OCI-LY7 (cell line): Measurements from ENCODE around the gene HINT2. TPM values are rescaled to one million over a fixed set of nuclear protein-coding genes. Genes with fewer than 3 reads are reported as not detected.

Experiments
- BruUV-seq: library from RNA; stranded (reverse); fragments of 400-500 nt; replicated peaks from 2 replicates; lab custom pipeline; 2021; lab: Mats Ljungman, UMichigan
- CTCF ChIA-PET: fragments of 300-600 bp; sonication (Branson Sonifier 250); formaldehyde crosslinking; loops from one replicate; lab custom pipeline; 2022; ENCODE audit warnings: antibody characterized with exemption; ENCODE audit not compliant: unreplicated experiment; lab: Charles Lee
- POLR2A ChIA-PET: fragments of 300-600 bp; sonication (Branson Sonifier 250); formaldehyde crosslinking; loops from one replicate; lab custom pipeline; 2022; ENCODE audit warnings: antibody characterized with exemption; lab: Charles Lee
- DNase-seq: peaks from one replicate; pipeline ENCODE4 v3.0.0-alpha.2; 2015; ENCODE audit warnings: low spot score
- H2AFZ ChIP-seq: fragments of 200-600 bp; sonication (generic), shearing (Covaris generic); 2 replicates; pipeline ENCODE4 v1.6.1; 2014; ENCODE audit warnings: mild to moderate bottlenecking, antibody characterized with exemption, low read length, moderate library complexity
- H3K27ac ChIP-seq: fragments of 200-600 bp; sonication (generic); 2 replicates; pipeline ENCODE4 v1.5.1; 2014; ENCODE audit warnings: mixed run types, low read depth, mild to moderate bottlenecking, moderate library complexity, low read length, inconsistent platforms; ENCODE audit not compliant: poor library complexity, severe bottlenecking
- H3K36me3 ChIP-seq: fragments of 200-600 bp; sonication (generic); 2 replicates; pipeline ENCODE4 v1.6.1; 2014; ENCODE audit warnings: mild to moderate bottlenecking, antibody characterized with exemption, low read length, moderate library complexity, mixed read lengths; ENCODE audit not compliant: insufficient read depth
- H3K4me1 ChIP-seq: fragments of 200-600 bp; sonication (generic); 2 replicates; pipeline ENCODE4 v1.5.1; 2014; ENCODE audit warnings: mild to moderate bottlenecking, low read length; ENCODE audit not compliant: insufficient read depth, poor library complexity, severe bottlenecking
- H3K4me2 ChIP-seq: fragments of 200-600 bp; sonication (generic); 2 replicates; pipeline ENCODE4 v1.6.1; 2014; ENCODE audit warnings: mild to moderate bottlenecking, low read length
- H3K4me3 ChIP-seq: fragments of 200-600 bp; sonication (generic); 2 replicates; pipeline ENCODE4 v1.5.1; 2014; ENCODE audit warnings: mild to moderate bottlenecking, low read depth, low read length; ENCODE audit not compliant: poor library complexity, severe bottlenecking
- H3K79me2 ChIP-seq: fragments of 200-600 bp; sonication (generic); 2 replicates; pipeline ENCODE4 v1.6.1; 2016; ENCODE audit warnings: low read depth, mild to moderate bottlenecking, low read length, moderate library complexity, mixed read lengths; ENCODE audit not compliant: insufficient read depth
- H3K9me2 ChIP-seq: fragments of 200-600 bp; sonication (generic); 2 replicates; pipeline ENCODE4 v1.6.1; 2016; ENCODE audit warnings: mild to moderate bottlenecking, low read length, mixed read lengths; ENCODE audit not compliant: insufficient read depth
- H3K9me3 ChIP-seq: fragments of 200-600 bp; sonication (generic); 2 replicates; pipeline ENCODE4 v1.6.1; 2014; ENCODE audit warnings: mild to moderate bottlenecking, mixed run types, low read length, mixed read lengths
- H4K20me1 ChIP-seq: fragments of 200-600 bp; sonication (generic); 2 replicates; pipeline ENCODE4 v1.6.1; 2014; ENCODE audit warnings: mild to moderate bottlenecking, antibody characterized with exemption, low read length, moderate library complexity, mixed read lengths; ENCODE audit not compliant: insufficient read depth
- EZH2phosphoT487 ChIP-seq: fragments of 200-600 bp; sonication (generic); IDR thresholded peaks from 2 replicates; pipeline ENCODE4 v1.6.1; 2018; ENCODE audit warnings: low read depth, borderline replicate concordance, mild to moderate bottlenecking, mixed run types, antibody characterized with exemption, low read length, moderate library complexity, mixed read lengths
- intact Hi-C: fragments of 100-400 bp; cut with micrococcal nuclease; formaldehyde crosslinking; loops from one replicate; pipeline ENCODE4 v1.10.0; 2022; ENCODE audit not compliant: unreplicated experiment
- small RNA-seq: library from RNA; depleted of rRNA; stranded (forward); fragments of <200 nt; gene quantifications from one replicate; pipeline ENCODE3, GENCODE V24; 2014
- total RNA-seq, 2 experiments: library from RNA; depleted of rRNA in 1 of 2; stranded (reverse); fragments of >200 nt in 1 of 2; shearing (Covaris generic) in 1 of 2; gene quantifications; 2 replicates each; pipeline ENCODE4 v1.2.3, GENCODE V29; 2014 to 2022
- TF ChIP-seq, protein P1 (sequence below): fragments of 200-600 bp; sonication (generic); conservative IDR thresholded peaks from 2 replicates; pipeline ENCODE4 v1.5.1; 2014; ENCODE audit warnings: mild to moderate bottlenecking, antibody characterized with exemption, low read length, moderate library complexity, mixed read lengths

Gene HINT2
- total RNA-seq, 2 experiments from 2014 or later: 82.5 to 84.5 TPM

DNA sequence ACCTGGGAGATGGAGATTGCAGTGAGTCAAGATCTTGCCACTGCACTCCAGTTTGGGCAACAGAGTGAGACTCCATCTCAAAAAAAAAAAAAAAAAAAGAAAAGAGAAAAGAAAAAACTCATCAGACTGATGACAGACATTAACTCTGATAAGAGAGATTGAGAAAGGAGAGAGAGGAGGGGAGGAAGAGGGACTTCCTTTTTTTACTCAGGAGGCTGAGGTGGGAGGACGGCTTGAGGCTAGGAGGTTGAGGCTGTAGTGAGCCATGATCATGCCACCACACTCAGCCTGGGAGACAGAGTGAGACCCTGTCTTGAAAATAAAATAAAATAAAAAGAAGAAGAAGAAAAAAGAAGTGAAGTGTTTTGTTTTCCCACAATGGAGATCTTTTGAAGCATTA, 51.0 kb downstream of the HINT2 start:
- intact Hi-C loops: no loop called here
- H3K4me1 ChIP-seq: peaks cover 65% of the 10 kb centered on the region
- H2AFZ ChIP-seq: no peak overlapping the region
- H3K27ac ChIP-seq: no peak overlapping the region
- peaks cover 26% of the 10 kb centered on the region for H3K36me3 ChIP-seq
- H4K20me1 ChIP-seq: no peaks in the 10 kb centered on the region
- ChIA-PET CTCF (no interaction called here), POLR2A (interaction anchor here (0.7 to 1.7 kb wide), 3 partner anchors 8 to 114 kb away, joined by 3 to 9 read pairs (median 4); no protein-coding TSS in a partner anchor)
- peaks cover 10% of the 10 kb centered on the region; the same call in 1 of the 2 replicates for H3K9me3 ChIP-seq
- H3K4me2 ChIP-seq: no peak overlapping the region
- DNase-seq: no peak
- no peak overlapping the region for H3K4me3 ChIP-seq
- TF ChIP-seq EZH2phosphoT487: no peak
- TF ChIP-seq, protein P1, sequence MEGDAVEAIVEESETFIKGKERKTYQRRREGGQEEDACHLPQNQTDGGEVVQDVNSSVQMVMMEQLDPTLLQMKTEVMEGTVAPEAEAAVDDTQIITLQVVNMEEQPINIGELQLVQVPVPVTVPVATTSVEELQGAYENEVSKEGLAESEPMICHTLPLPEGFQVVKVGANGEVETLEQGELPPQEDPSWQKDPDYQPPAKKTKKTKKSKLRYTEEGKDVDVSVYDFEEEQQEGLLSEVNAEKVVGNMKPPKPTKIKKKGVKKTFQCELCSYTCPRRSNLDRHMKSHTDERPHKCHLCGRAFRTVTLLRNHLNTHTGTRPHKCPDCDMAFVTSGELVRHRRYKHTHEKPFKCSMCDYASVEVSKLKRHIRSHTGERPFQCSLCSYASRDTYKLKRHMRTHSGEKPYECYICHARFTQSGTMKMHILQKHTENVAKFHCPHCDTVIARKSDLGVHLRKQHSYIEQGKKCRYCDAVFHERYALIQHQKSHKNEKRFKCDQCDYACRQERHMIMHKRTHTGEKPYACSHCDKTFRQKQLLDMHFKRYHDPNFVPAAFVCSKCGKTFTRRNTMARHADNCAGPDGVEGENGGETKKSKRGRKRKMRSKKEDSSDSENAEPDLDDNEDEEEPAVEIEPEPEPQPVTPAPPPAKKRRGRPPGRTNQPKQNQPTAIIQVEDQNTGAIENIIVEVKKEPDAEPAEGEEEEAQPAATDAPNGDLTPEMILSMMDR: no peak
- no peaks in the 10 kb centered on the region for H3K9me2 ChIP-seq
- BruUV-seq: no TSS peak
- peaks cover 41% of the 10 kb centered on the region for H3K79me2 ChIP-seq

DNA sequence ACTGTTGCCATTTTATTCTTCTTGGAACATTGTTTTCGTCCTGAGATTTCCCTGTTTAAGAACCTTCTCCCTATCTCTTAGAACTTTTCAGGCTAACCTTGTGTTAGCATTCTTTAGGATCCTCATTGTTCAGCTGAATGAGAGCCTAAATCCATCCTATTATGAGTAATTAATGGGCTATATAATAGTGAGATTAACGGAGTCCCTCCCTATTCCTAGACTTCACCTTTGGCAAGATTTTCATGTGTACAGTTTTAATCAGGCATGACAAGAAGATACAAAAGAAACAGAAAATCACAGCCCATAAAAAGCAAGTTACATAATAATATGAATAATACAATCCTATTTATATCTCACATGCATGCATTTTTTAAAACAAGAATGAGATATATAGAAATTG, 51.7 kb downstream of the HINT2 start:
- POLR2A ChIA-PET: interaction anchor here (0.9 to 1.7 kb wide), 4 partner anchors 9 to 14 kb away, joined by 5 to 9 read pairs (median 6); partner anchors contain the start of genes GBA2 and RGP1

More for the DNA sequence above, 51.7 kb downstream of the HINT2 start:
- no peaks in the 10 kb centered on the region for H4K20me1 ChIP-seq
- TF ChIP-seq EZH2phosphoT487: no peak
- TF ChIP-seq, protein P1: no peak
- H3K36me3 ChIP-seq: peaks cover 26% of the 10 kb centered on the region
- H3K27ac ChIP-seq: peak overlapping the region; percentile 5
- peaks cover 48% of the 10 kb centered on the region for H3K79me2 ChIP-seq
- intact Hi-C loops: no loop called here
- H3K9me3 ChIP-seq: peaks cover 10% of the 10 kb centered on the region; the same call in 1 of the 2 replicates
- no peak overlapping the region for H3K4me3 ChIP-seq
- no peaks in the 10 kb centered on the region for H3K9me2 ChIP-seq
- DNase-seq: no peak
- H2AFZ ChIP-seq: no peak overlapping the region
- CTCF ChIA-PET: interaction anchor here (0.9 kb wide), 1 partner anchor 20 kb away, joined by 3 read pairs; no protein-coding TSS in a partner anchor
- peaks cover 68% of the 10 kb centered on the region for H3K4me1 ChIP-seq
- BruUV-seq: no TSS peak
- H3K4me2 ChIP-seq: peak overlapping the region; percentile 39

Small RNA genes within 50 kb of the gene (small RNA-seq; reads per million reads assigned to genes)
- 0.31 reads per million for gene HINT2

Other genes with a start within 250 kb of the HINT2 start
- gene TESK1, start 209.8 kb downstream of the HINT2 start, total RNA-seq (2014; rRNA removed; shearing (Covaris generic)): 15.0 and 18.3 TPM in 2 replicates
- gene TESK1, start 209.8 kb downstream of the HINT2 start, total RNA-seq (2022): 36.9 and 42.2 TPM in 2 replicates
- 91.4 and 107 TPM in 2 replicates for gene CD72, start 196.6 kb downstream of the HINT2 start, total RNA-seq (2014; rRNA removed; shearing (Covaris generic))
- 63.0 and 67.6 TPM in 2 replicates for gene CD72, start 196.6 kb downstream of the HINT2 start, total RNA-seq (2022)
- 176 and 210 TPM in 2 replicates for gene SIT1, start 164.1 kb downstream of the HINT2 start, total RNA-seq (2014; rRNA removed; shearing (Covaris generic))
- gene SIT1, start 164.1 kb downstream of the HINT2 start, total RNA-seq (2022): 93.0 and 121 TPM in 2 replicates
- 21,739 and 26,575 TPM in 2 replicates for gene RMRP, start 157.0 kb downstream of the HINT2 start, total RNA-seq (2014; rRNA removed; shearing (Covaris generic))
- gene RMRP, start 157.0 kb downstream of the HINT2 start, total RNA-seq (2022): 4,033 and 12,624 TPM in 2 replicates
- 16.5 and 20.3 TPM in 2 replicates for gene CCDC107, start 156.8 kb downstream of the HINT2 start, total RNA-seq (2014; rRNA removed; shearing (Covaris generic))
- 10.0 and 11.4 TPM in 2 replicates for gene CCDC107, start 156.8 kb downstream of the HINT2 start, total RNA-seq (2022)
- 22.7 and 30.8 TPM in 2 replicates for gene ARHGEF39, start 149.8 kb downstream of the HINT2 start, total RNA-seq (2014; rRNA removed; shearing (Covaris generic))
- gene ARHGEF39, start 149.8 kb downstream of the HINT2 start, total RNA-seq (2022): 48.1 and 53.6 TPM in 2 replicates
- 0.10 and 0.16 TPM in 2 replicates for gene CA9, start 141.1 kb downstream of the HINT2 start, total RNA-seq (2014; rRNA removed; shearing (Covaris generic))
- not detected in 2 replicates for gene CA9, start 141.1 kb downstream of the HINT2 start, total RNA-seq (2022)
- gene TPM2, start 125.1 kb downstream of the HINT2 start, total RNA-seq (2014; rRNA removed; shearing (Covaris generic)): 0.44 TPM in 1 of 2 replicates, not detected in the other
- 2.5 and 3.8 TPM in 2 replicates for gene TPM2, start 125.1 kb downstream of the HINT2 start, total RNA-seq (2022)
- gene TLN1, start 82.8 kb downstream of the HINT2 start, total RNA-seq (2014; rRNA removed; shearing (Covaris generic)): 87.5 and 98.8 TPM in 2 replicates
- 169 and 177 TPM in 2 replicates for gene TLN1, start 82.8 kb downstream of the HINT2 start, total RNA-seq (2022)
- 16.8 and 18.2 TPM in 2 replicates for gene CREB3, start 82.4 kb downstream of the HINT2 start, total RNA-seq (2014; rRNA removed; shearing (Covaris generic))
- gene CREB3, start 82.4 kb downstream of the HINT2 start, total RNA-seq (2022): 21.9 and 23.0 TPM in 2 replicates
- gene GBA2, start 65.8 kb downstream of the HINT2 start, total RNA-seq (2014; rRNA removed; shearing (Covaris generic)): 66.0 and 75.4 TPM in 2 replicates
- gene GBA2, start 65.8 kb downstream of the HINT2 start, total RNA-seq (2022): 68.2 and 70.4 TPM in 2 replicates
- gene RGP1, start 65.8 kb downstream of the HINT2 start, total RNA-seq (2014; rRNA removed; shearing (Covaris generic)): 12.3 and 13.5 TPM in 2 replicates
- 27.1 and 31.3 TPM in 2 replicates for gene RGP1, start 65.8 kb downstream of the HINT2 start, total RNA-seq (2022)
- gene MSMP, start 60.8 kb downstream of the HINT2 start, total RNA-seq (2014; rRNA removed; shearing (Covaris generic)): 0.67 and 2.3 TPM in 2 replicates
- gene MSMP, start 60.8 kb downstream of the HINT2 start, total RNA-seq (2022): 4.1 and 4.4 TPM in 2 replicates
- 3.0 and 9.8 TPM in 2 replicates for gene NPR2, start 23.5 kb downstream of the HINT2 start, total RNA-seq (2014; rRNA removed; shearing (Covaris generic))
- 3.5 and 4.7 TPM in 2 replicates for gene NPR2, start 23.5 kb downstream of the HINT2 start, total RNA-seq (2022)
- gene SPAG8, start 2.8 kb downstream of the HINT2 start, total RNA-seq (2014; rRNA removed; shearing (Covaris generic)): 1.1 and 3.9 TPM in 2 replicates
- 3.6 and 5.1 TPM in 2 replicates for gene SPAG8, start 2.8 kb downstream of the HINT2 start, total RNA-seq (2022)
- gene FAM221B, start 13.7 kb upstream of the HINT2 start, total RNA-seq (2014; rRNA removed; shearing (Covaris generic)): not detected in 2 replicates
- not detected in 2 replicates for gene FAM221B, start 13.7 kb upstream of the HINT2 start, total RNA-seq (2022)
- gene TMEM8B, start 14.2 kb upstream of the HINT2 start, total RNA-seq (2014; rRNA removed; shearing (Covaris generic)): 3.1 and 3.2 TPM in 2 replicates
- 15.7 and 19.1 TPM in 2 replicates for gene TMEM8B, start 14.2 kb upstream of the HINT2 start, total RNA-seq (2022)
- not detected in 2 replicates for gene OR13J1, start 55.4 kb upstream of the HINT2 start, total RNA-seq (2014; rRNA removed; shearing (Covaris generic))
- not detected in 2 replicates for gene OR13J1, start 55.4 kb upstream of the HINT2 start, total RNA-seq (2022)
- gene HRCT1, start 91.2 kb upstream of the HINT2 start, total RNA-seq (2014; rRNA removed; shearing (Covaris generic)): not detected in 2 replicates
- not detected in 2 replicates for gene HRCT1, start 91.2 kb upstream of the HINT2 start, total RNA-seq (2022)
- gene SPAAR, start 94.4 kb upstream of the HINT2 start, total RNA-seq (2014; rRNA removed; shearing (Covaris generic)): not detected in 2 replicates
- not detected in 2 replicates for gene SPAAR, start 94.4 kb upstream of the HINT2 start, total RNA-seq (2022)
- not detected in 2 replicates for gene OR2S2, start 143.1 kb upstream of the HINT2 start, total RNA-seq (2014; rRNA removed; shearing (Covaris generic))
- not detected in 2 replicates for gene OR2S2, start 143.1 kb upstream of the HINT2 start, total RNA-seq (2022)
- 3.0 and 6.0 TPM in 2 replicates for gene RECK, start 221.9 kb upstream of the HINT2 start, total RNA-seq (2014; rRNA removed; shearing (Covaris generic))
- 6.5 and 8.1 TPM in 2 replicates for gene RECK, start 221.9 kb upstream of the HINT2 start, total RNA-seq (2022)